K562 (cell line): ENCODE results near the gene UBL5. TPM values are rescaled to one million over a fixed set of nuclear protein-coding genes. Genes with fewer than 3 reads are reported as not detected.
A peak's percentile ranks its signal among the peaks of the same experiment; 100 is the strongest.

Experiments used
- CTBP1 ChIP-seq: fragments of 450-650 bp; IDR thresholded peaks from 2 replicates; pipeline ENCODE4 v1.6.1; 2016; ENCODE audit warnings: borderline replicate concordance
- ELK1 ChIP-seq: sonication (generic); formaldehyde crosslinking; IDR thresholded peaks from 2 replicates; pipeline ENCODE4 v1.8.1; 2022; ENCODE audit warnings: missing genetic modification reagents
- EWSR1 ChIP-seq: fragments of 450-650 bp; IDR thresholded peaks from 2 replicates; pipeline ENCODE4 v1.6.1; 2018; ENCODE audit warnings: borderline replicate concordance, mild to moderate bottlenecking, low read depth, moderate library complexity; ENCODE audit not compliant: partially characterized antibody
- FOXM1 ChIP-seq, 2 experiments: fragments of 450-650 bp in 1 of 2; sonication (generic) in 1 of 2; formaldehyde crosslinking in 1 of 2; IDR thresholded peaks; 2 replicates each; pipeline versions ENCODE4 v1.6.1 to v1.9.0; 2017 to 2022; ENCODE audit warnings: low read depth in 2 of 2, mild to moderate bottlenecking in 2 of 2, missing genetic modification reagents in 1 of 2, moderate library complexity in 1 of 2
- JUN ChIP-seq, 2 experiments: sonication (generic) in 1 of 2; formaldehyde crosslinking in 1 of 2; IDR thresholded peaks; 2 replicates each; pipeline versions ENCODE4 v1.6.1 to v1.8.0; 2012 to 2022; ENCODE audit warnings: borderline replicate concordance in 2 of 2, mild to moderate bottlenecking in 2 of 2, improper control_type of control experiment in 1 of 2, low read depth in 1 of 2, low read length in 1 of 2, missing genetic modification reagents in 1 of 2
- KDM4B ChIP-seq, 2 experiments: fragments of 450-650 bp in 1 of 2; sonication (generic) in 1 of 2; IDR thresholded peaks; 2 replicates each; pipeline ENCODE4 v1.6.1; 2016 to 2017; ENCODE audit warnings: borderline replicate concordance in 2 of 2, antibody characterized with exemption in 1 of 2, low read depth in 1 of 2, mild to moderate bottlenecking in 1 of 2
- PRDM10 ChIP-seq: fragments of 450-650 bp; IDR thresholded peaks from 2 replicates; pipeline ENCODE4 v1.6.1; 2018; ENCODE audit not compliant: partially characterized antibody
- SMARCC2 ChIP-seq: fragments of 450-650 bp; IDR thresholded peaks from 2 replicates; pipeline ENCODE4 v1.6.1; 2017; ENCODE audit warnings: antibody characterized with exemption, moderate library complexity, mild to moderate bottlenecking, low read depth
- TEAD2 ChIP-seq: fragments of 450-650 bp; IDR thresholded peaks from 2 replicates; pipeline ENCODE4 v1.6.1; 2016; ENCODE audit warnings: missing genetic modification characterization, control low read depth, missing compliant biosample characterization
- TOE1 ChIP-seq, 2 experiments: fragments of 450-650 bp in 1 of 2; sonication (generic) in 1 of 2; formaldehyde crosslinking in 1 of 2; IDR thresholded peaks; 2 replicates each; pipeline versions ENCODE4 v1.7.1 to v1.8.0; 2016 to 2022; ENCODE audit warnings: borderline replicate concordance in 2 of 2, mild to moderate bottlenecking in 2 of 2, antibody characterized with exemption in 1 of 2, inconsistent platforms in 1 of 2, low read depth in 1 of 2, missing genetic modification reagents in 1 of 2, moderate library complexity in 1 of 2
- ZNF23 ChIP-seq: fragments of 250-450 bp; sonication (Bioruptor Pico); IDR thresholded peaks from 2 replicates; pipeline ENCODE4 v1.4.0; 2020; ENCODE audit warnings: mild to moderate bottlenecking
- ZNF717 ChIP-seq: fragments of 250-450 bp; sonication (Bioruptor Pico); IDR thresholded peaks from 2 replicates; pipeline ENCODE4 v1.5.0; 2021
- ZNF766 ChIP-seq: fragments of 200-800 bp; sonication (Bioruptor generic); conservative IDR thresholded peaks from 2 replicates; pipeline ENCODE4 v1.6.1; 2016; ENCODE audit warnings: missing genetic modification characterization, missing compliant biosample characterization
- ZNF77 ChIP-seq: fragments of 250-450 bp; sonication (Bioruptor Pico); IDR thresholded peaks from 2 replicates; pipeline ENCODE4 v1.5.0; 2020
- ZNF830 ChIP-seq: fragments of 250-450 bp; sonication (Bioruptor Pico); IDR thresholded peaks from 2 replicates; pipeline ENCODE4 v1.5.0; 2021; ENCODE audit warnings: mild to moderate bottlenecking
- polyA plus RNA-seq, 8 experiments: library from polyadenylated mRNA; depleted of rRNA in 4 of 8; stranded (reverse) in 5 of 8; unstranded in 3 of 8; fragments of >200 nt; fragmentation: Nextera tagmentation in 2 of 8; fragmentation: Illumina TruSeq in 1 of 8; extraction: Ambion mirVana in 2 of 8; extraction: Trizol in 1 of 8; gene quantifications; 2 replicates each; pipeline versions ENCODE4 v1.2.1 to v1.2.3, GENCODE V29; 2011 to 2014; ENCODE audit warnings: inconsistent platforms in 1 of 8, missing spikeins in 1 of 8
- total RNA-seq, 7 experiments: library from RNA; depleted of rRNA in 6 of 7; stranded (reverse); fragments of >200 nt in 6 of 7; fragmentation: Illumina TruSeq in 2 of 7; extraction: Trizol in 2 of 7; gene quantifications; 2 replicates each; pipeline versions ENCODE4 v1.2.1 to v1.2.3, GENCODE V29; 2011 to 2021; ENCODE audit warnings: low replicate concordance in 1 of 7
- TF ChIP-seq, protein P1 (sequence below): fragments of 200-800 bp; sonication (Bioruptor generic); IDR thresholded peaks from 2 replicates; pipeline ENCODE4 v1.6.1; 2017; ENCODE audit warnings: missing genetic modification characterization, missing compliant biosample characterization
- TF ChIP-seq, protein P2 (sequence below): fragments of 450-650 bp; conservative IDR thresholded peaks from 2 replicates; pipeline ENCODE4 v1.6.1; 2016; ENCODE audit warnings: missing genetic modification characterization, low read depth, mild to moderate bottlenecking, missing compliant biosample characterization, moderate library complexity

Gene UBL5
- total and polyA plus RNA-seq, 9 of the 15 experiments (the other 6 are each of a cell fraction or from before 2014, with no cell fraction given): 410 to 1,266 (median 613) TPM

DNA sequence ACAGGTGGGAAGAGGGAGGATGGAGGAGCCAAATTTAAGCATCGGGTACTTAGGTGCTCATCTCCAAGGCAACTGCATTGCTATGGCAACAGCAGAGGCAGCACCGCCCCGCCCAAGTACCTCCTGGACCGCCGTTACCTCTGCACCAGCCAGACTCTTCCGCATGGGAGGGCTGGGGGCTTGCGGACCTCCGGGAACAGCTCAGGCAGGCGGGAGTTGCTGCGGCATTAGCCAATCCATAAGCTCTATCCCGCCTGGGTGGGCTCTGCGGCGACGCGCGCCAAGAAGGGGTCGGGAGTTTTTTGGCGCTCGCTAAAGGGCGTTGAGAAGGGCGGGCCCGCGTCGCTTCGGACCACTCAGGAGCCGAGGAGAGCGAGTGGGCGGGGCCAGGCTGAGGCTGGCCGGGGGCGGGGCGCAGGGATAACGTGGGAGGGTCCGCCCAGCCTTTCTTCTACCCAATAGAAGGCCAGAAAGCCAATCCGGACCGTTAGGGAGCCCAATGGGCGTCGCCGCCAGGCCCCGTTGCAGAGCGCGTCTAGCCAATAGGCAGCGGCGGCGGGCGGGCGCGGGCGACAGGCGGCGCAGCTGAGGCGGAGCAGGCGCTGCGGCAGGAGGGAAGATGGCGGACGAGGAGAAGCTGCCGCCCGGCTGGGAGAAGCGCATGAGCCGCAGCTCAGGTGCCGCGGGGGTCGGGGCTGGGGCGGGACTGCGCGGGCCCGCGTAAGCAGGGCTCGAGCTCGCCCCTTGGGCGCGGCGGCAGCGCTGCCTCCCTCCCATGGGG is 7.2 kb downstream of the UBL5 start, which contains the start of gene PIN1 (continued):
- TF ChIP-seq ELK1 (CRISPR knock-in tag) (no peak), ZNF717 (no peak), TEAD2 (tag) (no peak), SMARCC2 (no peak), EWSR1 (no peak), KDM4B (IDR thresholded peaks at IDR 0.05; ENCODE audit: borderline replicate concordance in 2 of 2, low read depth in 1 of 2) (no peak), ZNF766 (no peak), ZNF830 (CRISPR knock-in tag) (no peak), FOXM1 (IDR thresholded peaks at IDR 0.05; ENCODE audit: low read depth) (no peak), FOXM1 (CRISPR knock-in tag; IDR thresholded peaks at IDR 0.05; ENCODE audit: low read depth) (no peak), ZNF23 (CRISPR knock-in tag) (no peak), TOE1 (IDR thresholded peaks at IDR 0.05; ENCODE audit: borderline replicate concordance) (no peak), TOE1 (CRISPR knock-in tag; IDR thresholded peaks at IDR 0.05; ENCODE audit: borderline replicate concordance, low read depth) (no peak), JUN (IDR thresholded peaks at IDR 0.05; ENCODE audit: borderline replicate concordance, low read depth, low read length) (no peak), JUN (CRISPR knock-in tag; IDR thresholded peaks at IDR 0.05; ENCODE audit: borderline replicate concordance) (0 out of 2 replicates have a peak, but pooled peaks have one; percentile 80), CTBP1 (peak; percentile 100), PRDM10 (no peak), ZNF77 (no peak)
- TF ChIP-seq, protein P1, sequence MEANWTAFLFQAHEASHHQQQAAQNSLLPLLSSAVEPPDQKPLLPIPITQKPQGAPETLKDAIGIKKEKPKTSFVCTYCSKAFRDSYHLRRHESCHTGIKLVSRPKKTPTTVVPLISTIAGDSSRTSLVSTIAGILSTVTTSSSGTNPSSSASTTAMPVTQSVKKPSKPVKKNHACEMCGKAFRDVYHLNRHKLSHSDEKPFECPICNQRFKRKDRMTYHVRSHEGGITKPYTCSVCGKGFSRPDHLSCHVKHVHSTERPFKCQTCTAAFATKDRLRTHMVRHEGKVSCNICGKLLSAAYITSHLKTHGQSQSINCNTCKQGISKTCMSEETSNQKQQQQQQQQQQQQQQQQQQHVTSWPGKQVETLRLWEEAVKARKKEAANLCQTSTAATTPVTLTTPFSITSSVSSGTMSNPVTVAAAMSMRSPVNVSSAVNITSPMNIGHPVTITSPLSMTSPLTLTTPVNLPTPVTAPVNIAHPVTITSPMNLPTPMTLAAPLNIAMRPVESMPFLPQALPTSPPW: peak; percentile 71
- TF ChIP-seq, protein P2, sequence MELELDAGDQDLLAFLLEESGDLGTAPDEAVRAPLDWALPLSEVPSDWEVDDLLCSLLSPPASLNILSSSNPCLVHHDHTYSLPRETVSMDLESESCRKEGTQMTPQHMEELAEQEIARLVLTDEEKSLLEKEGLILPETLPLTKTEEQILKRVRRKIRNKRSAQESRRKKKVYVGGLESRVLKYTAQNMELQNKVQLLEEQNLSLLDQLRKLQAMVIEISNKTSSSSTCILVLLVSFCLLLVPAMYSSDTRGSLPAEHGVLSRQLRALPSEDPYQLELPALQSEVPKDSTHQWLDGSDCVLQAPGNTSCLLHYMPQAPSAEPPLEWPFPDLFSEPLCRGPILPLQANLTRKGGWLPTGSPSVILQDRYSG (tag): no peak
